HG03095 (cell line): ENCODE data around the gene MYO7A.

ENCODE experiments used
- ATAC-seq: cut with Tn5 transposase; IDR thresholded peaks from one replicate; pipeline ENCODE4 v1.9.1; 2021; ENCODE audit warnings: moderate library complexity; ENCODE audit not compliant: unreplicated experiment

The MYO7A gene

DNA sequence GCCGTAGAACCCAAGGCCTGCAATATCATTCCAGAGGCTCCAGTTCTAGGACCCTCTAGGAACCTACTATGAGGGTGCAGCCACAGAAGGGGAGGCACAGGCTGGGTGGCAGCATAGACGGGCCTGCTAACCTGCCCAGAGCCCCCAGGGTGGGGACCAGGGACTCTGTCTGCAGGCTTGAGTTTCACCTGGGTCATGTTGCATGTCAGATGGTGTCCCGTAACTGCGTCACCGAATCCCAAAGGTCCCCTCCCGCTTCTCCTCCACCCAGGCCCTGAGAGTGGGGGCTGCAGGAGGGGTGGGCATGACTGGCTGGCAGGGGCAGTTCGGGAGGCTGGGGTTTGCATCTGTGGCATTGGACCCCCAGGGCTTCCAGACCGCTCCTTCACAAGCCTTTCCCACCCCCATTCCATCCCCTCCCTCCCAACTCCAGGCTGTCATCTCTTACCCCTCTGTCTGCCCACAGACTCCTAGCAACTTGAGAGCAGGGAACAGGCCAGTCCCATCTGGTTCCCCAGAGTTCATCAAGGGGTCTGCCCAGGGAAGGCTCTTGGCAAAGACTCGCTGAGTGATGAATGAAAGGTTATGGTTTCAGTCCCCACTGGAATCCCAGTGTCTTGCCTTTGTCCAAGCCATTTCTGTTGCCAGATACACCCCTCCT lies 16.3 kb downstream of the MYO7A start:
- no peak for ATAC-seq

DNA sequence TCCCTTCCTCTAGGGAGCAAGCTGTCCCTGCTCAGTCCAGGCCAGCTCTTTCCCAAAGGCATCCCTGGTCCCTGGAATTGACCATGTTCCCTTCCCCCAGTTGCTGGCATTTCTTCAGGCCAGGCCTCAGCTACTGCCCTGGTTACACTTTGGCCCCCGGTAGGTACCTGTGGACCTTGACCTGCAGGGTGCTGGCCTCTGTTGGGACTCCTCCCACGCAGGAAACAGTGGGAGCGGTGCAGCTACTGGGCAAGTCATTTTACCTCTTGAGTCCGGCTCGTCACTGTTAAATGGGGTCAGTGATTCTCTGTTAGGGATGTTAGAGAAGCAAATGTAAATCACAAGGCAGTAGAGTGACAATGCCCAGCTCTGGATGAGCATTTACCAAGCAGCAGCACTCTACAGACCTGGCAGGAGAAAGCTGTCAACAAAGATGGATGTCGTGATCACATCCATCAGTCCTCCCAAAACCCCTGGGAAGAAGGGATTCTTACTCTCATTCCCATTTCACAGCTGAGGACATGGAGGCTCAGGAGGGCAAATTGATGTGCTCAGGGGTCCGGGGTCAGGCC lies 16.9 kb downstream of the MYO7A start:
- no peak for ATAC-seq

- no peak for ATAC-seq
These were observed 18.4 kb downstream of the MYO7A start for GRCh38 chr11:77146261-77147035.

- no peak for ATAC-seq
These were observed 18.9 kb downstream of the MYO7A start for GRCh38 chr11:77147036-77147315.

GRCh38 chr11:77147668-77148321 lies 19.7 kb downstream of the MYO7A start:
- ATAC-seq = no peak

DNA sequence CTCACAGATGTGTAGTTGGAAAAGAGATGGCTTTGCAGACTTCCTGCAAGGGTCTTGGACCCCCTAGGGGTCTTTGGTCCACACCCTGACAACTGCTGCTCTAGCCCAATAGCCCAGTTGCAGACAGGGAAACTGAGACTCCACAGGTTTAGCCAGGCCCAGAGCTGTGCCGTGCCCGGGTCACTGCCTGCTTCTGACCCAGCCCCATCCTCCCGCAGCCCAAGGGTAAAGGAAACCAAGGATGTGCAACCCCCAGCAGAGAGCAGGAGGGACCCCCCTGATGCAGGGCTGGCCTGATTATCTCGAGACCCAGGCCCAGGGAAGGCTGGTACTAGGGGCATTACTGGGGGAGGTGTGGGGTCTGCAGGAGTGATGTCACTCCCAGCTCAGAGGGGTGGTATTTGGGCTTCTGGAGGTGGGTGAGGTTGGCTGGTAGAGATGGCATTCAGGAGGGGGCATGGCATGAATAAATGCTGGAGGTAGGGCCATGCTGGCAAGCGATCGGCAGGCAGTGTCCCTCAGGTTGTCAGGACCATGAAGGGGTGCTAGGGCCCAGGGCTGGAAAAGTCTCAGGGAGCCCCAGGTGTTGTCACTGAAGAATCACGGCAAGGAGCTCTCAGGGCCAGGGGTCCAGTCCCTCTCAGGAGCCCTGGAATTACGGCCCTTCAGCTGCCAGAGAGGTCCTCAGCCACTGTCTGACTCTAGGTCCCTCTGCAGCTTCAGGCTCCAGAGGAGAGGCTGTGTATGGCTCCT lies 21.1 kb downstream of the MYO7A start:
- ATAC-seq = no peak

DNA sequence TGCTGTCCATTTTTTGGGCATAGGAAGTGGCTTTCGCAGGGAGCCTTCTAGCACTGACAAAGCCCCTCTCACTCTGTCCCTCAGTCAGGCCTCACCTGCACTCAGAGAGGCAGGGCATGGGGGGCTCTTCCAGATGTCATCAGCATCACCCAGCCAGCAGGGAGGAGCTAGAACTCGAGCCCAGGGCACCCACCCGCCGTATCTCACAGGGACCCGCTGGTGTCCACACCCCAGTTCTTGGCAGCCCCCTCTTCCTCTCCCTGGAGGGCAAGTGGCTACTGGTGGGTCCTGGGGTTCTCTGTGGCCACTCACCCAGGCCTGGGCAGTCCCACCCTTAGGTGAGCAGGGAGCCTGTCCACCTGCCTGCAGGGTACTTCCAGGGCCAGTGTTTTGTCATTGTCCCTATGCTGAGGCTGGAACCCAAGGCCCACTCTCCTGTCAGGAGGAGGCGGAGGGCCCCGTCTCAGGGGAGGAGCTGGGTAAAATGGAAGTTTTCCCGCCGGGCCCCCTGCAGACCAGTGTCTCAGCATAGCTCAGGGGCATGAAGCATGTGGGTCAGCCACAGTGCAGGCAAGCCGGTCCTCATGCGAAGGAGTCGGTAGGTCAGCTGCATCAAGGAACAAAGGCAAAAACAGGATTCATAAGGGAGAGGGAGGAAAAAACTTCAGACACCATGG lies 21.8 kb downstream of the MYO7A start:
- no peak for ATAC-seq

GRCh38 chr11:77150836-77151235 lies 22.8 kb downstream of the MYO7A start:
- no peak for ATAC-seq

GRCh38 chr11:77151804-77152509 lies 23.9 kb downstream of the MYO7A start:
- ATAC-seq = no peak

DNA sequence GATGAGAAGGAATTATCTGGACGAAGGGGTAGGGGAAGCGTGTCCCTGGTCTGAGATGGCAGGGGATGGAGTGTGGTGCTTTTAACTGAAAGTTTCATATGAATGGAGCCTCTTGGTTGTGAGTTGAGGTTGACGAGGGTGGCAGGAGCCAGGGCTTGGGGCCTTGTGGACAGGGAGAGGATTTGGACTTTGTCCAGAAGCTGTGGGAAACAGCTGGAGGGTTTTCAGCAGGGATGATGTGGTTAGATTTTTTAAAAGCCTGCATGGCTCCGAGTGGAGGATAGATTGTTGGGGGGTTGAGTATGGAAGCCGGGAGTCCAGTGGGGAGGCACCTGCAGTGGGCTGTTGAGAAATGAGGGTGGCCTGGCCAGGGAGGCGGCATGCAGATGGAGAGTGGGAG lies 24.8 kb downstream of the MYO7A start:
- ATAC-seq = no peak

GRCh38 chr11:77153276-77154185 lies 25.5 kb downstream of the MYO7A start:
- no peak for ATAC-seq

GRCh38 chr11:77154381-77155081 lies 26.5 kb downstream of the MYO7A start:
- no peak for ATAC-seq

DNA sequence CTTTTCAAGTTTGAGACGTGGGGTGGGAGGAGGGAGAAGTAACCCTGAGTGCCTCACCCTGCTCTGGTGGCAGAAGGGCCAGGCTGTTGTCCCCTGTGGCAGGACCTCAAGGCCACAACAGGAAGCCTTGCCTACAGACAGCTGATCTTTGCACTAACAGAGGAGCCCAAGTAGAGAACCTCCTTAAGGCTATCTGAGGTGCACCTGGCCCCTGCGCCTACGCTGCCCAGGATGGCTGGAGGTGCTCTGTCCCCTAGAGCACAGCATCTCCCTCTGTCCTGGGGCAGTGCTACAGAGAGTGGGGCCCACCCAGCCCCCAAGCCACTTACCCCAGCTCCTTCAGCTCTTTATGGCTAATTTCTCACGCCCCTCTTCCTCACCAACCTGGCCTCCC lies 27.0 kb downstream of the MYO7A start:
- no peak for ATAC-seq

- no peak for ATAC-seq
These were observed 27.6 kb downstream of the MYO7A start for GRCh38 chr11:77155556-77156130.

DNA sequence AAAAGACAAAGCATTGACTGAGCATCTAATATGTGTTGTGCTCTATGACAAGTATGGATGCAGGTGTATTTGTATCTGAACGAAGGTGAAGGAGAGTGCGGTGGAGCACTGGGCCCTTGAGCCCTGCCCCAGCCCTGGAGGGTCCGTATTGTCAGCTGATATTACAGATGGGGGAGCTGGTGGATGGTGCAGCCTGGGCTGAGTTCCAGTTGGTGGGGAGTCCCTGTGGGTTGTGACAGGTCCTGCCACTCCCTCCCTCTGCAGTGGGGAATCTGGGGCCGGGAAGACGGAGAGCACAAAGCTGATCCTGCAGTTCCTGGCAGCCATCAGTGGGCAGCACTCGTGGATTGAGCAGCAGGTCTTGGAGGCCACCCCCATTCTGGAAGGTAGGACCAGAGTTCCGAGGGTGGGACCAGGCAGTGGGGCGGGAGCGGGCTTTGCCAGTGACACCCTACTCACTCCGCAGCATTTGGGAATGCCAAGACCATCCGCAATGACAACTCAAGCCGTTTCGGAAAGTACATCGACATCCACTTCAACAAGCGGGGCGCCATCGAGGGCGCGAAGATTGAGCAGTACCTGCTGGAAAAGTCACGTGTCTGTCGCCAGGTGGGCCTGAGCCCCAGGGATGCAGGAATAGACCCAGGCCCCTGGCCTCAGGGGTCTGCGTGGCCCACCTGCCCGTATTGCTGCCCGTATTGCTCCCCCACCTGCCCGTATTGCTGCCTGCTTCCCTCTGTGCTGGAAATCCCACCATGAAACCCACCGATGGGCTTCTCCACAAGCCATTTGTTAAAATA lies 28.6 kb downstream of the MYO7A start:
- no peak for ATAC-seq

DNA sequence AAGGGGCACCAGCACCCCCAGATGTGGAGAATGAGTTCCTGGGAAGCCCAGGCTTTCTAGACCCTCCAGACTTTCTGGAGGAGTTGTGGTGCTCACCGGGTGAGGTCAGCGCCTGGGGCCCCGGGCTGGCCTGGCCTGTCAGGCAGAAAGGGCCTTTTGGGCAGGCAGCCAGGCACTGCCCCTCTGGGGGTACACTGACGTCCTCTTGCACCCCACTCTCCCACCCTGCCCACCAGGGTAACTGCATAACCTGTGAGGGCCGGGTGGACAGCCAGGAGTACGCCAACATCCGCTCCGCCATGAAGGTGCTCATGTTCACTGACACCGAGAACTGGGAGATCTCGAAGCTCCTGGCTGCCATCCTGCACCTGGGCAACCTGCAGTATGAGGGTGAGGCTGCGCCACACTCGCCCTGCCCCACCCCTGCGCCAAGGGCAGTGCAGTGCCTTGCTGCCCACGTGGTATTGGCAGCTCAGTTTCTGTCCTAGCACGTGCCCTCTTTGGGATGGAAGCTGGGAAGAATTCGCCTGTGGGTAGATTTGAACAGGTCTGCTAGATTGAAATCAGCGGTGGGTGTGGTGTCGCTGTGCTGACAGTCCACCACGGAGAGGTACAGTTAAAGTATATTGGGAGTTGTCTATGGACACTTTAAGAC lies 30.1 kb downstream of the MYO7A start:
- ATAC-seq = no peak
